IPS DF 6.9 (cell line): ENCODE data around the gene GPR137.

Source experiments
- DNase-seq: peaks from one replicate; pipeline ENCODE4 v3.0.0-alpha.2; 2013; ENCODE audit warnings: low read depth, low spot score
- H3K27ac ChIP-seq: one replicate; pipeline ENCODE4 v1.5.1; 2013; ENCODE audit warnings: low read length, control low read depth
- H3K27me3 ChIP-seq: 2 replicates; pipeline ENCODE4 v1.6.1; 2013; ENCODE audit warnings: mild to moderate bottlenecking, low read length; ENCODE audit not compliant: control insufficient read depth, insufficient read depth
- H3K36me3 ChIP-seq: 2 replicates; pipeline ENCODE4 v1.6.1; 2013; ENCODE audit warnings: low read length; ENCODE audit not compliant: control insufficient read depth, insufficient read depth
- H3K4me1 ChIP-seq: 2 replicates; pipeline ENCODE4 v1.6.1; 2013; ENCODE audit warnings: low read length; ENCODE audit not compliant: control insufficient read depth, insufficient read depth
- H3K4me3 ChIP-seq: 2 replicates; pipeline ENCODE4 v1.5.1; 2013; ENCODE audit warnings: mild to moderate bottlenecking, low read length
- H3K9me3 ChIP-seq: 2 replicates; pipeline ENCODE4 v1.6.1; 2013; ENCODE audit warnings: low read length, inconsistent platforms; ENCODE audit not compliant: control insufficient read depth, insufficient read depth
- WGBS: extraction: QIAGEN DNeasy Blood & Tissue Kit; methylation state at CpG from one replicate; pipeline ENCODE4 v1.1.7; 2013; ENCODE audit warnings: mixed read lengths, missing lambda C conversion rate; ENCODE audit not compliant: insufficient read length, insufficient coverage; 5-methylcytosine and 5-hydroxymethylcytosine counted together

GPR137 gene

DNA sequence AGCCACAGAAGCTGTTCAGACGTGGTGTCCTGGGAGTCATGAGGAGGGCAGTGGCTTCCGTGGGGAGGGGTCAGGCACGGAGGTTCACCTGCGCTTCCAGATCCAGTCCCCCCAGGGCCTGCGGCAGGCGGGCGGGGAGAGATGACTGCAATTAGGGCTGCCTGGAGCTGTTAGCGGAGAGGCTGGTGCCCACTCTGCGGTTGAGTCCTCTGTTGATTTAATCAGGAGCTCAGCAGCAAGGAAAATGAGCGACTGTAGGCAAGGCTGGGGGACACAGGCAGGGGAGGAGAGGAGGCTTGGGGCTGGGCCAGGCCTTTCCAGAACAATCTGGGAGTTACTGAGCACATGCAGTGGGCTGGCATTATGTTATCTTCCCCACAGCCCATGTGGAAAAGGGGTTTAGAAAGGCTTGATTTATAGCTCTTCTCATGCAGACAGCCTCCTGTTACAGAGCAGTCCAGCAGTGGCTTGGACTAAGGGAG is 21.2 kb upstream of the GPR137 start:
- H3K9me3 ChIP-seq = no peaks in the 10 kb centered on the region
- DNase-seq = no peak
- H3K4me3 ChIP-seq = no peak overlapping the region
- no peaks in the 10 kb centered on the region for H3K27me3 ChIP-seq
- WGBS = no CpG with 5 or more reads among the region's 10 CpGs
- H3K27ac ChIP-seq = no peak overlapping the region
- H3K36me3 ChIP-seq = peaks cover 49% of the 10 kb centered on the region
- 0 out of 2 replicates have a peak, but pooled peaks cover 1% of the 10 kb centered on the region for H3K4me1 ChIP-seq

- no peak for DNase-seq
- no peak overlapping the region for H3K27ac ChIP-seq
These were observed 20.2 kb upstream of the GPR137 start for GRCh38 chr11:64265176-64266160.

DNA sequence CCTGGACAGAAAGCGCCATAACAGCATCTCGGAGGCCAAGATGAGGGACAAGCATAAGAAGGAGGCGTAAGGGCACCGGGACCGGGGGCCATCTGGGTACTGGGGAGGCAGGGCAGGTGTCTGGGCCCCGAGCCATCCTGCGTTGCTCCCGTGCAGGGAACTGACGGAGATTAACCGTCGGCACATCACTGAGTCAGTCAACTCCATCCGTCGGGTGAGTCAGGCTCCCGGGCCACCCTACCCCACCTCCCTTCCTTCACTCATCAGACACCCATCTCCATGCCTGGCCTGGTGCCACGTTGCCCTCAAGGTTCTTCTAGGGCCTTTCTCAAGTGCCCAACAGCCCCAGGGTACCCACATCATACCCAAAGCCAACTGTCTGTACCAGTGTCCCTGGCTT is 19.3 kb upstream of the GPR137 start:
- Histone ChIP-seq H3K4me3 (no peak overlapping the region), H3K36me3 (peaks cover 37% of the 10 kb centered on the region), H3K9me3 (no peaks in the 10 kb centered on the region), H3K4me1 (0 out of 2 replicates have a peak, but pooled peaks cover 1% of the 10 kb centered on the region), H3K27ac (no peak overlapping the region), H3K27me3 (no peaks in the 10 kb centered on the region)
- no peak for DNase-seq
- WGBS = no CpG with 5 or more reads among the region's 15 CpGs

More at GRCh38 chr11:64265176-64266160, 20.2 kb upstream of the GPR137 start:
- Histone ChIP-seq H3K27me3 (no peaks in the 10 kb centered on the region), H3K4me1 (0 out of 2 replicates have a peak, but pooled peaks cover 1% of the 10 kb centered on the region), H3K9me3 (no peaks in the 10 kb centered on the region), H3K36me3 (peaks cover 40% of the 10 kb centered on the region), H3K4me3 (no peak overlapping the region)
- WGBS = no CpG with 5 or more reads among the region's 35 CpGs

GRCh38 chr11:64267207-64267945 is 18.3 kb upstream of the GPR137 start:
- no peak overlapping the region for H3K27ac ChIP-seq
- 0 out of 2 replicates have a peak, but pooled peaks cover 1% of the 10 kb centered on the region for H3K4me1 ChIP-seq
- no peak overlapping the region for H3K4me3 ChIP-seq
- WGBS = no CpG with 5 or more reads among the region's 27 CpGs
- peaks cover 31% of the 10 kb centered on the region for H3K36me3 ChIP-seq
- no peaks in the 10 kb centered on the region for H3K27me3 ChIP-seq
- H3K9me3 ChIP-seq = no peaks in the 10 kb centered on the region
- DNase-seq = no peak

GRCh38 chr11:64268025-64268892 is 17.4 kb upstream of the GPR137 start:
- no CpG with 5 or more reads among the region's 23 CpGs for WGBS
- peaks cover 27% of the 10 kb centered on the region for H3K36me3 ChIP-seq
- DNase-seq = no peak

GRCh38 chr11:64268893-64269539 is 16.6 kb upstream of the GPR137 start:
- H3K36me3 ChIP-seq = peaks cover 23% of the 10 kb centered on the region
- H3K27me3 ChIP-seq = no peaks in the 10 kb centered on the region
- H3K27ac ChIP-seq = no peak overlapping the region
- H3K4me3 ChIP-seq = peak overlapping the region; percentile 54; the same call in 1 of the 2 replicates
- no peaks in the 10 kb centered on the region for H3K9me3 ChIP-seq
- WGBS = no CpG with 5 or more reads among the region's 34 CpGs
- H3K4me1 ChIP-seq = no peaks in the 10 kb centered on the region
- DNase-seq = no peak

More at GRCh38 chr11:64268025-64268892, 17.4 kb upstream of the GPR137 start:
- H3K27me3 ChIP-seq = no peaks in the 10 kb centered on the region
- 0 out of 2 replicates have a peak, but pooled peaks cover 1% of the 10 kb centered on the region for H3K4me1 ChIP-seq
- H3K27ac ChIP-seq = no peak overlapping the region
- H3K9me3 ChIP-seq = no peaks in the 10 kb centered on the region
- no peak overlapping the region; the same call in 1 of the 2 replicates for H3K4me3 ChIP-seq

- Histone ChIP-seq H3K27me3 (no peaks in the 10 kb centered on the region), H3K4me3 (peak overlapping the region; percentile 57; the same call in 1 of the 2 replicates), H3K36me3 (peaks cover 20% of the 10 kb centered on the region), H3K9me3 (no peaks in the 10 kb centered on the region), H3K27ac (no peak overlapping the region), H3K4me1 (no peaks in the 10 kb centered on the region)
- no CpG with 5 or more reads among the region's 58 CpGs for WGBS
- DNase-seq = peak; percentile 99
These were observed 16.0 kb upstream of the GPR137 start for GRCh38 chr11:64269540-64270220.

- Histone ChIP-seq H3K27me3 (no peaks in the 10 kb centered on the region), H3K9me3 (no peaks in the 10 kb centered on the region), H3K4me1 (peaks cover 2% of the 10 kb centered on the region), H3K27ac (no peak overlapping the region), H3K4me3 (no peak overlapping the region), H3K36me3 (0 out of 2 replicates have a peak, but pooled peaks cover 3% of the 10 kb centered on the region)
- WGBS = no CpG with 5 or more reads among the region's 15 CpGs
- DNase-seq = no peak
These were observed 10.4 kb upstream of the GPR137 start for GRCh38 chr11:64275031-64275800.
